Measurements from ENCODE around the gene DRC1. TPM values are rescaled to one million over a fixed set of nuclear protein-coding genes. Genes with fewer than 3 reads are reported as not detected.

DRC1 gene
- total and polyA plus RNA-seq, 2 of the 4 experiments (the other 2 are of a cell fraction), result 0.18 TPM; not detected in 1

DNA sequence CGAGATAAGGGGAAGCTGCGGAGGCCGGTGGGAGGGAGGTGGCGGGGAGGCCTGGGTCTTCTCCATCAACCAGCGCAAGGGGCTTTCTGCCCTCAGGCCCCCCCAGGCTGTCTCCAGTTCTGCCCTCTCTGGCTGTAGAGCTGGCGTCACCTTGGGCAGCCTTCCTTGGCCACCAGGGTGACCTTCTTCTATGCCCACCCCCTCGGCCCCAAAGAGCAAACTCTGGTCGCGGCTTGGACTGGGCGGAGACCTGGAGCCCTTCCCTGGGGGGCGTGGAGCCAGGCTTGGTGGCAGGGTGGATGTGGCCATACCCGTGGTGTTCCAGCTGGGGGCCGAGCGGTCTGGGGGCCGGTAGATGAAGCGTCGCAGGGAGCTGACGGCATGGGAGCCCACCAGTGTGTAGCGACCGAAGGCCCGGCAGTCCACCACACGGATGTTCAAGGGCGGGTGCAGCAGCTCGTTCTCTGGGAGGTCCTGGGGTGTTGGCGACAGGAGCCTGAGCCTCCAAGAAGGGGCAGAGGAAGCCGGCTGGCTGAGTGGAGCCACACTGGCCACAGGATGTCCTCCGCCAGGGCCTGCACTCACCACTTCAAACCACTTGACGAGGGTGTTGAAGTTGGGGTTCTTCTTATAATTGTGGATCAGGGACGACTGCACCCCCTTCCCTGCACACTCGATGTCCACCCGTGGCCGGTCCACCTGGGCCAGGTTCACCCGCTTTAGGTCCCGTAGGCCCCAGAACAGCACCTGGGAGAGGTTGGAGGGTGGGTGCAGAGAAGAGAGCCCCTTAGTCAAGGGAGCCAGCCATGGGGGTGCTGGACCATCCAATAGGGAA is 71.3 kb downstream of the DRC1 start (continued):
- no peak for TF ChIP-seq CEBPB (IDR thresholded peaks at IDR 0.05; ENCODE audit: low read depth, low read length)
- TF ChIP-seq, protein P1, sequence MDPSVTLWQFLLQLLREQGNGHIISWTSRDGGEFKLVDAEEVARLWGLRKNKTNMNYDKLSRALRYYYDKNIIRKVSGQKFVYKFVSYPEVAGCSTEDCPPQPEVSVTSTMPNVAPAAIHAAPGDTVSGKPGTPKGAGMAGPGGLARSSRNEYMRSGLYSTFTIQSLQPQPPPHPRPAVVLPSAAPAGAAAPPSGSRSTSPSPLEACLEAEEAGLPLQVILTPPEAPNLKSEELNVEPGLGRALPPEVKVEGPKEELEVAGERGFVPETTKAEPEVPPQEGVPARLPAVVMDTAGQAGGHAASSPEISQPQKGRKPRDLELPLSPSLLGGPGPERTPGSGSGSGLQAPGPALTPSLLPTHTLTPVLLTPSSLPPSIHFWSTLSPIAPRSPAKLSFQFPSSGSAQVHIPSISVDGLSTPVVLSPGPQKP (IDR thresholded peaks at IDR 0.05; ENCODE audit: borderline replicate concordance, low read depth, low read length), result no peak
- TF ChIP-seq BHLHE40 (IDR thresholded peaks at IDR 0.05; ENCODE audit: low read depth, low read length), result no peak
- no peak for TF ChIP-seq SMC3 (IDR thresholded peaks at IDR 0.05; ENCODE audit: low read depth, low read length)

DNA sequence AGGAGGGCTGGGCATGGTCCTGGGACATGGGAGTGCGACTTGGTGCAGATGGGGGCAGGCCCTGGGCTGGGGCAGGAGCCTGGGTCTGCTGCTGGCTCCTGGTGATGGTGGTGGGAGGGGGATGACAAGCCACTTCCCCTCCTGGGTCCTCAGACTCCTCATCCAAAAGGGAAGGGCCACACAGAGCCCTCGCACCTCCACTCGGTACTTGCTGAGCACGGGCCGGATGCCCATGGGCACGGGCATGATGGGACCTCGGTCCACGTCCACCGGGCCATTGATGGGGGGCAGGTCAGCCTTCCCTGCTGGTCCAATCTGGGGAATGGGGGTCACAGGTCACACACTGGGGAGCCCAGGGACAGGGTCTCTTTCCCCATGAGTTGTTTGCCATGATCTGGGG is 72.1 kb downstream of the DRC1 start:
- Histone ChIP-seq H3K36me3 (ENCODE audit: control insufficient read depth, insufficient read depth, low read length) (no peaks in the 10 kb centered on the region), H3K14ac (replicated peaks; ENCODE audit: low read depth, low read length) (no peak overlapping the region), H3K4me3 (ENCODE audit: insufficient read depth, low read depth, low read length) (no peak overlapping the region), H4K91ac (ENCODE audit: insufficient read depth, low read depth, low read length) (no peak overlapping the region), H4K5ac (ENCODE audit: low read depth, low read length) (no peak overlapping the region), H4K8ac (ENCODE audit: low read depth in 2 of 2, low read length in 2 of 2) (no peak overlapping the region), H2BK20ac (ENCODE audit: low read depth, low read length) (no peak overlapping the region), H3K79me1 (ENCODE audit: low read depth in 1 of 2, low read length in 2 of 2) (no peaks in the 10 kb centered on the region), H2AFZ (replicated peaks; ENCODE audit: low read length, poor library complexity) (no peak overlapping the region), H3K9me3 (ENCODE audit: control insufficient read depth, insufficient read depth, low read length) (peaks cover 5% of the 10 kb centered on the region), H2AK5ac (ENCODE audit: low read depth, low read length) (no peak overlapping the region), H3K27me3 (ENCODE audit: control insufficient read depth, insufficient read depth, low read length) (no peaks in the 10 kb centered on the region), H2BK15ac (ENCODE audit: low read depth, low read length) (no peak overlapping the region), H4K20me1 (ENCODE audit: insufficient read depth, low read length) (no peaks in the 10 kb centered on the region), H2BK5ac (ENCODE audit: low read depth, low read length, poor library complexity, severe bottlenecking) (no peak overlapping the region), H2BK120ac (ENCODE audit: low read depth, low read length) (no peak overlapping the region), H2AK9ac (replicated peaks; ENCODE audit: low read depth, low read length, poor library complexity) (no peak overlapping the region), H3K23ac (ENCODE audit: low read depth, low read length) (no peak overlapping the region), H3K4ac (ENCODE audit: low read depth, low read length) (no peak overlapping the region), H3K9ac (ENCODE audit: low read depth, low read length) (no peak overlapping the region), H3K18ac (ENCODE audit: low read depth, low read length) (no peak overlapping the region), H3K27ac (ENCODE audit: insufficient read depth, low read length) (no peak overlapping the region), H3K4me2 (ENCODE audit: low read depth, low read length) (no peak overlapping the region), H3K4me1 (ENCODE audit: control insufficient read depth, insufficient read depth, low read length) (no peaks in the 10 kb centered on the region), H3K9me1 (ENCODE audit: insufficient read depth, low read length) (no peaks in the 10 kb centered on the region; the same call in 1 of the 2 replicates), H3K56ac (ENCODE audit: extremely low read depth, insufficient read depth, low read length) (no peak overlapping the region)
- ChIA-PET POLR2A (ENCODE audit: unreplicated experiment) (no interaction called here), CTCF (no interaction called here)
- WGBS, 2 experiments (ENCODE audit: extremely low coverage in 2 of 2, insufficient read length in 1 of 2), result 90% methylated on average over 2 of the region's 9 CpGs; no CpG with 5 or more reads in 1 of the 2 experiments
- intact Hi-C loops (cut with micrococcal nuclease), result no loop called here
- ATAC-seq (ENCODE audit: low read depth) (no peak), DNase-seq (no peak)
- dilution Hi-C loops (cut with HindIII; ENCODE audit: low sequenced_read_pairs, unreplicated experiment), result no loop called here
- no TSS peak for BruUV-seq (replicated peaks)
- TF ChIP-seq, protein P2, sequence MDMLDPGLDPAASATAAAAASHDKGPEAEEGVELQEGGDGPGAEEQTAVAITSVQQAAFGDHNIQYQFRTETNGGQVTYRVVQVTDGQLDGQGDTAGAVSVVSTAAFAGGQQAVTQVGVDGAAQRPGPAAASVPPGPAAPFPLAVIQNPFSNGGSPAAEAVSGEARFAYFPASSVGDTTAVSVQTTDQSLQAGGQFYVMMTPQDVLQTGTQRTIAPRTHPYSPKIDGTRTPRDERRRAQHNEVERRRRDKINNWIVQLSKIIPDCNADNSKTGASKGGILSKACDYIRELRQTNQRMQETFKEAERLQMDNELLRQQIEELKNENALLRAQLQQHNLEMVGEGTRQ (IDR thresholded peaks at IDR 0.05; ENCODE audit: low read depth, low read length), result no peak
- TF ChIP-seq CHD1 (IDR thresholded peaks at IDR 0.05; ENCODE audit: low read depth, low read length) (no peak), RCOR1 (IDR thresholded peaks at IDR 0.05; ENCODE audit: insufficient replicate concordance, low read length) (no peak), RAD21 (IDR thresholded peaks at IDR 0.05; ENCODE audit: low read length) (no peak)
- in situ Hi-C loops (cut with MboI; ENCODE audit: low sequenced_read_pairs), result no loop called here
